Activated naive CD8-positive, alpha-beta T cell treated with anti-CD3 and anti-CD28 coated beads, Interleukin-2, amount 10 ng/mL, durations not matched to agents 7 days and 5 days (primary cell): Measurements from ENCODE around the gene ATP10A. TPM values are rescaled to one million over a fixed set of nuclear protein-coding genes. Genes with fewer than 3 reads are reported as not detected.
"Not testable (repeated sequence)": the region's sequence is repeated elsewhere in the genome, so short reads cannot be mapped to it uniquely, and the experiment has no call there.

ENCODE experiments used
- ATAC-seq: fragments of 150-1000 bp; cut with Tn5 transposase; one replicate; pipeline ENCODE4 v1.10.0; 2021; ENCODE audit warnings: low read depth, moderate library complexity
- POLR2A ChIA-PET: fragments of 350-600 bp; sonication (Branson Sonifier 250); formaldehyde crosslinking; loops from one replicate; lab custom pipeline; 2021; ENCODE audit warnings: antibody characterized with exemption; lab: Charles Lee
- DNase-seq: peaks from one replicate; pipeline ENCODE4 v3.0.0; 2021
- H3K27ac Mint-ChIP-seq: one replicate; pipeline ENCODE4 v1.8.0; 2022; ENCODE audit warnings: mild to moderate bottlenecking, mixed read lengths
- H3K27me3 Mint-ChIP-seq: one replicate; pipeline ENCODE4 v1.8.0; 2022; ENCODE audit warnings: mild to moderate bottlenecking, moderate library complexity, mixed read lengths
- H3K36me3 Mint-ChIP-seq: one replicate; pipeline ENCODE4 v1.8.0; 2021; ENCODE audit warnings: mild to moderate bottlenecking, mixed read lengths
- H3K4me1 Mint-ChIP-seq: one replicate; pipeline ENCODE4 v1.8.0; 2021; ENCODE audit warnings: mixed read lengths
- H3K4me3 Mint-ChIP-seq: one replicate; pipeline ENCODE4 v1.8.0; 2022; ENCODE audit warnings: mild to moderate bottlenecking, moderate library complexity, mixed read lengths
- H3K9me3 Mint-ChIP-seq: one replicate; pipeline ENCODE4 v1.8.0; 2021; ENCODE audit warnings: mixed read lengths
- total RNA-seq, 2 experiments: library from RNA; stranded (reverse); gene quantifications; one replicate each; pipeline ENCODE4 v1.2.3, GENCODE V29; 2021

Gene ATP10A
- total RNA-seq, 2 experiments from 2014 or later, result 57.9 to 60.3 TPM

- Mint-ChIP-seq H3K27me3 (no peaks in the 10 kb centered on the region), H3K4me1 (peaks cover 4% of the 10 kb centered on the region), H3K9me3 (no peaks in the 10 kb centered on the region), H3K4me3 (no peak overlapping the region), H3K36me3 (peaks cover 44% of the 10 kb centered on the region), H3K27ac (peak overlapping the region; percentile 8)
- ATAC-seq, result no peak
- POLR2A ChIA-PET, result no interaction called here
- DNase-seq, result no peak
Observed at GRCh38 chr15:25761971-25762662, 101.0 kb downstream of the ATP10A start.

DNA sequence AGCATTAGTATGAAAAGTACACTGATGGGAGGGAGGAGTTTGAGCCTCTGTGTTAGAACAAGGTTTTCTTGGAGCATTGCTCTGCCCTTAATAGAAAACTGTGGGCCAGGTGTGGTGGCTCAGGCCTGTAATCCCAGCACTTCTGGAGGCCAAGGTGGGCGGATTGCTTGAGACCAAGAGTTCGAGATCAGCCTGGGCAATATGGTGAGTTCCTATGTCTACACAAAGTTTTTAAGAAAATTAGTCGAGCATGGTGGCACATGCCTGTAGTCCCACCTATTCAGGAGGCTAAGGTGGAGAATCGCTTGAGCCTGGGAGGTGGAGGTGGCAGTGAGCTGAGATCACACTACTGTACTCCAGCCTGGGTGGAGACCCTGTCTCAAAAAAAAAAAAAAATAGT is 103.7 kb downstream of the ATP10A start:
- Mint-ChIP-seq H3K36me3 (peaks cover 37% of the 10 kb centered on the region), H3K27ac (no peak overlapping the region), H3K9me3 (no peaks in the 10 kb centered on the region), H3K4me1 (peaks cover 4% of the 10 kb centered on the region), H3K4me3 (no peak overlapping the region), H3K27me3 (no peaks in the 10 kb centered on the region)
- POLR2A ChIA-PET, result no interaction called here
- no peak for ATAC-seq
- DNase-seq, result no peak

- H3K9me3 Mint-ChIP-seq, H3K27ac Mint-ChIP-seq, H3K4me1 Mint-ChIP-seq, POLR2A ChIA-PET, H3K4me3 Mint-ChIP-seq, H3K27me3 Mint-ChIP-seq, ATAC-seq, DNase-seq: not testable (repeated sequence)
- H3K36me3 Mint-ChIP-seq, result peaks cover 31% of the 10 kb centered on the region
Observed at GRCh38 chr15:25758612-25759011, 104.5 kb downstream of the ATP10A start.

DNA sequence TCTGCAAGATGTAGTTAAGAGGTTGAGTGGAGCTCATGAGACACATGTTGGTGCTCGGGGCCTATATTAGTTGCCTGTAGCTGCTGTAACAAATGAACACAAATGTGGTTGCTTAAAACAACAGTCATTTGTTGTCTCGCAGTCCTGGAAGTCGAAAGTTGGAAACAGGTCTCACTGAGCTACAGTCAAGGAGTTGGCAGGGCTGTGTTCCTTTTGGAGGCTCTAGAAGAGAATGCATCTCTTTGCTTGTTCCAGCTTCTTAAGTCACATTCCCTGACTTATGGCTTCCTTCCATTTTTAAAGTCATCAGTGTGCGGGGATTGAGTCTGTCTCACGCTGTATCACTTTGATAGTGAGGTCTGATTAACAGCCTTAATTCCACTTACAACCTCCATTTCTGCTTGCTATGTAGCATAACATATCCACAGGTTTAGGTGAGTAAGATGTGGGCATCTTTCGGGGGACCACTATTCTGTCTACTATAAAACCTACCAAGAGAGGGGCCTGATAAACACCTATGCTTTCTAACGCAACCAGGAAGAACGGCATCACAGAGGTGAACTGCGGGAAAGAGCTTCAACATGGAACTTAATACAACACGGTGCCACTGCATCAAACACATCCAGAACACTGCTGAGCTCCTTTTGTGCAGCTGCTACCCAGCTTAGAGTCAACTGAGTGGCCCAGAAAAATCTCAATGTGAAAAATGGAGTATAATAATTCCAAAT is 119.4 kb downstream of the ATP10A start:
- H3K36me3 Mint-ChIP-seq, result peaks cover 11% of the 10 kb centered on the region
- H3K27ac Mint-ChIP-seq, result no peak overlapping the region
- no peaks in the 10 kb centered on the region for H3K9me3 Mint-ChIP-seq
- DNase-seq, result no peak
- H3K27me3 Mint-ChIP-seq, result no peaks in the 10 kb centered on the region
- POLR2A ChIA-PET, result no interaction called here
- no peak for ATAC-seq
- peaks cover 16% of the 10 kb centered on the region for H3K4me1 Mint-ChIP-seq
- no peak overlapping the region for H3K4me3 Mint-ChIP-seq

GRCh38 chr15:25742776-25743547 is 120.2 kb downstream of the ATP10A start:
- POLR2A ChIA-PET, result no interaction called here
- Mint-ChIP-seq H3K36me3 (peaks cover 4% of the 10 kb centered on the region), H3K9me3 (no peaks in the 10 kb centered on the region), H3K27me3 (no peaks in the 10 kb centered on the region), H3K4me3 (no peak overlapping the region), H3K4me1 (peaks cover 16% of the 10 kb centered on the region), H3K27ac (no peak overlapping the region)
- ATAC-seq (no peak), DNase-seq (no peak)

- no peak for ATAC-seq
- H3K27ac Mint-ChIP-seq, result no peak overlapping the region
- no peaks in the 10 kb centered on the region for H3K27me3 Mint-ChIP-seq
- peaks cover 16% of the 10 kb centered on the region for H3K4me1 Mint-ChIP-seq
- no peaks in the 10 kb centered on the region for H3K9me3 Mint-ChIP-seq
- no peak for DNase-seq
- no peak overlapping the region for H3K4me3 Mint-ChIP-seq
- POLR2A ChIA-PET, result no interaction called here
- peaks cover 4% of the 10 kb centered on the region for H3K36me3 Mint-ChIP-seq
Observed at GRCh38 chr15:25742041-25742730, 120.9 kb downstream of the ATP10A start.

DNA sequence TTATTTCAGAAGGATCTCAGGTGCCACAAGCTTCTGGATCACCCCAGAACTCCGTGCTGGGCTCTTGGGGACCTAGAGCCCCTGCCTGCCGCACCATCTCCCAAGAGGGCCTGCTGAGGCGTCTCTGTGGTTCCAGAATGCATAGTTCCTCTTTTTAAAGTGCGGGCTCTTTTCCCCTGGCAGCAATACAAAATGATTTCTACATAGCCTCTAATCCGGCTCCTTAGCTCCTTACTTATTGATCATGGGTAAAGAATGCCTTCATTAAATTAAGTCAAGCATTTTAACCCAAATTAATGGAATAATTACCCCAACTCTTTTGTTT is 121.9 kb downstream of the ATP10A start:
- H3K27ac Mint-ChIP-seq, result no peak overlapping the region
- ATAC-seq (no peak), DNase-seq (no peak)
- H3K36me3 Mint-ChIP-seq, result peaks cover 4% of the 10 kb centered on the region
- no peaks in the 10 kb centered on the region for H3K27me3 Mint-ChIP-seq
- H3K9me3 Mint-ChIP-seq, result no peaks in the 10 kb centered on the region
- POLR2A ChIA-PET, result no interaction called here
- peaks cover 16% of the 10 kb centered on the region for H3K4me1 Mint-ChIP-seq
- no peak overlapping the region for H3K4me3 Mint-ChIP-seq

DNA sequence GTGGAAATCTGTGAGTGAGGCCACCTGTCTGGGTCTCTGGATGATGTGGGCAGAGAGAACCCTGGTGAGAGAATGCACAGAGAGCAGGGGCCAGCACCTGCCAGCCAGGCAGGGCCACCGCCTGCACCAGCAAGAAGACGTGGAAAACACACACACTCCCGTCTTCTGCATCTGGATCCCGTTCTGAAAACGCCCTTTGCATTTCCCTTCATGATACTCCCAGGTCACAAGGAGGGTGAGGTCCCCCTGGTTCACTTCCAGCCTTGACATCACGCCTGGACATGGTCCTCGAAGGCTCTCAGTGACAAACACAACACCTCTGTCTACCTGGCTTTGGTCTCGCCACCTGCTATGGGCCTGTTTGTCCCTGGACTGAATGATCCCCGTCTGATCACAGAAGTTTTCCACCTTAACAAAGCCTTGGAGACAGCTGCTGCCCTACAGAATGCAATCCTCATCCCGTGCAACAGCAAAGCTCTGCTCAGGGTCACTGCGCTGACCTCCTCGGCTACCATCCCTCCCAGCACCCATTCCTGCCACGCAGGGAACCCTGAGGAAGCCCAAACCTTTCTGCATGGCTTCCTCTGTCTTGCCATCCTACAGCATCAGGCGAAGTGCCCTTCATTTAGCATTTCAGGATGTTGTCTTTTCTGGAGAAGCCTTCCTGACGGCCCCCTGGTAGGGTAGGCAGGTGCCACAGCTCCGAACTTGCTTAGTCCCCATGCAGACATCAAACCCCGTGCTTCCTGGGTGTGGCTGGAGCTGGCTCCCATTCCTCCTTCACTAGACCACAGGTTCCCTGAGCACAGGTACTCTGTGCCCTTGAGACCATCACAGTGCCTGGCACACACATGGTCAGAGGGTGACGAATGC is 122.5 kb downstream of the ATP10A start:
- H3K9me3 Mint-ChIP-seq, result no peaks in the 10 kb centered on the region
- no peak overlapping the region for H3K27ac Mint-ChIP-seq
- POLR2A ChIA-PET, result no interaction called here
- H3K4me1 Mint-ChIP-seq, result peaks cover 16% of the 10 kb centered on the region
- H3K36me3 Mint-ChIP-seq, result peaks cover 3% of the 10 kb centered on the region
- H3K4me3 Mint-ChIP-seq, result no peak overlapping the region
- no peak for ATAC-seq
- DNase-seq, result no peak
- H3K27me3 Mint-ChIP-seq, result no peaks in the 10 kb centered on the region

- H3K36me3 Mint-ChIP-seq, result peaks cover 8% of the 10 kb centered on the region
- ATAC-seq (peak; percentile 78), DNase-seq (no peak)
- H3K4me3 Mint-ChIP-seq, result no peak overlapping the region
- H3K27ac Mint-ChIP-seq, result peak overlapping the region; percentile 6
- peaks cover 15% of the 10 kb centered on the region for H3K4me1 Mint-ChIP-seq
- POLR2A ChIA-PET, result no interaction called here
- H3K9me3 Mint-ChIP-seq, result no peaks in the 10 kb centered on the region
- no peaks in the 10 kb centered on the region for H3K27me3 Mint-ChIP-seq
Observed at GRCh38 chr15:25739687-25740121, 123.4 kb downstream of the ATP10A start.

- POLR2A ChIA-PET, result no interaction called here
- Mint-ChIP-seq H3K4me1 (peaks cover 13% of the 10 kb centered on the region), H3K27me3 (no peaks in the 10 kb centered on the region), H3K4me3 (no peak overlapping the region), H3K9me3 (no peaks in the 10 kb centered on the region), H3K36me3 (peaks cover 6% of the 10 kb centered on the region), H3K27ac (peak overlapping the region; percentile 4)
- ATAC-seq, result no peak
- no peak for DNase-seq
Observed at GRCh38 chr15:25738171-25738965, 124.8 kb downstream of the ATP10A start.

- Mint-ChIP-seq H3K9me3 (no peaks in the 10 kb centered on the region), H3K36me3 (peaks cover 6% of the 10 kb centered on the region), H3K27me3 (no peaks in the 10 kb centered on the region), H3K4me3 (no peak overlapping the region), H3K27ac (no peak overlapping the region), H3K4me1 (peaks cover 13% of the 10 kb centered on the region)
- ATAC-seq, result no peak
- DNase-seq, result no peak
- POLR2A ChIA-PET, result no interaction called here
Observed at GRCh38 chr15:25737218-25737643, 125.9 kb downstream of the ATP10A start.

DNA sequence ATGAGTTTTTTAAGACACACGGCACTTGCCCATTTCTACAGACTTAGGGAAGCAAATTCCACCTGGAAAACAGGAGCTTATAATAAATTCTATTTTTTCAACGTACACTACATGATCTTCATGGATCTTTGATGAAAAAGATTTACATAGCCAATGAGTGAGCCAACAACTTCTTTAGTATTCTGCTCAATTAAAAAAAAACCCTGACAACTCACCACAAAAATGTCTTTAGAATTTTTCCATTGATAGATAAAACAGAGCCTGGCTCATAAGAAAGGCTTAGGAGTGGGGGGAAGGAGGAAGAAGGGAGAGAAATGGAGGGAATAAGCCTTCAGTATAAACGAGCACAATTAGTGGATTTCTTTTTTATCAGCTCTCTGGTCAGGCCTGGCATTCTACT is 126.7 kb downstream of the ATP10A start:
- no peaks in the 10 kb centered on the region for H3K9me3 Mint-ChIP-seq
- peaks cover 9% of the 10 kb centered on the region for H3K36me3 Mint-ChIP-seq
- no peak overlapping the region for H3K4me3 Mint-ChIP-seq
- POLR2A ChIA-PET, result no interaction called here
- no peak for DNase-seq
- peaks cover 14% of the 10 kb centered on the region for H3K4me1 Mint-ChIP-seq
- H3K27ac Mint-ChIP-seq, result no peak overlapping the region
- no peak for ATAC-seq
- H3K27me3 Mint-ChIP-seq, result no peaks in the 10 kb centered on the region
